Measurements from ENCODE around the gene TFCP2L1.

TFCP2L1 gene

GRCh38 chr2:121246704-121247255, 38.2 kb downstream of the TFCP2L1 start:
- Histone ChIP-seq H4K91ac (ENCODE audit: low read depth, low read length, poor library complexity) (no peak overlapping the region), H2BK12ac (ENCODE audit: low read length) (peak overlapping the region; percentile 5), H4K8ac (ENCODE audit: low read depth, low read length) (peak overlapping the region; percentile 23), H3K79me1 (ENCODE audit: low read depth, low read length) (no peaks in the 10 kb centered on the region), H2BK120ac (ENCODE audit: low read depth, low read length) (no peak overlapping the region), H3K9ac (ENCODE audit: low read depth, low read length, poor library complexity) (no peak overlapping the region), H3K4ac (ENCODE audit: low read length) (no peak overlapping the region), H2BK15ac (ENCODE audit: low read length) (no peak overlapping the region), H3K4me3 (ENCODE audit: low read length in 2 of 2) (no peak overlapping the region), H3K18ac (ENCODE audit: low read length) (peak overlapping the region; percentile 28), H2AFZ (ENCODE audit: low read length) (no peak overlapping the region), H3K9me3 (replicated peaks in 1 of 2; ENCODE audit: control insufficient read depth in 2 of 2, insufficient read depth in 1 of 2, low read depth in 1 of 2, low read length in 2 of 2) (no peaks in the 10 kb centered on the region), H3K23ac (ENCODE audit: low read depth, low read length, poor library complexity) (no peak overlapping the region), H2AK5ac (ENCODE audit: low read depth, low read length) (peak overlapping the region; percentile 66), H3K4me2 (ENCODE audit: insufficient read depth, low read length, poor library complexity, severe bottlenecking) (no peak overlapping the region), H3K27me3 (ENCODE audit: control insufficient read depth in 3 of 3, insufficient read depth in 3 of 3, low read depth in 1 of 3, low read length in 3 of 3) (peaks cover 0 to 21% (median 0%) of the 10 kb centered on the region in 3 experiments), H3K27ac (replicated peaks; ENCODE audit: low read length) (no peak overlapping the region), H3K4me1 (ENCODE audit: control insufficient read depth in 2 of 2, insufficient read depth in 1 of 2, low read depth in 1 of 2, low read length in 2 of 2) (no peaks in the 10 kb centered on the region), H3K36me3 (replicated peaks in 1 of 2; ENCODE audit: control insufficient read depth in 2 of 2, insufficient read depth in 2 of 2, low read length in 2 of 2) (no peaks in the 10 kb centered on the region), H3K14ac (ENCODE audit: low read length) (peak overlapping the region; percentile 17), H2BK5ac (ENCODE audit: low read length) (no peak overlapping the region)
- WGBS, 2 donors (ENCODE audit: extremely low coverage in 2 of 2, insufficient read length in 2 of 2, insufficient replicate concordance in 1 of 2) = no CpG with 5 or more reads among the region's 15 CpGs
- no peak for DNase-seq (ENCODE audit: low spot score)

GRCh38 chr2:121245913-121246312, 39.1 kb downstream of the TFCP2L1 start:
- no peak overlapping the region for H3K4me2 ChIP-seq (ENCODE audit: insufficient read depth, low read length, poor library complexity, severe bottlenecking)
- WGBS, 2 donors (ENCODE audit: extremely low coverage in 2 of 2, insufficient read length in 2 of 2, insufficient replicate concordance in 1 of 2) = no CpG with 5 or more reads among the region's 4 CpGs
- no peak overlapping the region for H3K14ac ChIP-seq (ENCODE audit: low read length)
- H3K79me1 ChIP-seq (ENCODE audit: low read depth, low read length) = no peaks in the 10 kb centered on the region
- no peak overlapping the region for H2AFZ ChIP-seq (ENCODE audit: low read length)
- no peak overlapping the region for H4K8ac ChIP-seq (ENCODE audit: low read depth, low read length)
- no peak overlapping the region for H3K18ac ChIP-seq (ENCODE audit: low read length)
- H3K36me3 ChIP-seq (replicated peaks in 1 of 2; ENCODE audit: control insufficient read depth in 2 of 2, insufficient read depth in 2 of 2, low read length in 2 of 2) = no peaks in the 10 kb centered on the region
- H3K4me1 ChIP-seq (ENCODE audit: control insufficient read depth in 2 of 2, insufficient read depth in 1 of 2, low read depth in 1 of 2, low read length in 2 of 2) = no peaks in the 10 kb centered on the region
- DNase-seq (ENCODE audit: low spot score) = no peak
- no peaks in the 10 kb centered on the region for H3K9me3 ChIP-seq (replicated peaks in 1 of 2; ENCODE audit: control insufficient read depth in 2 of 2, insufficient read depth in 1 of 2, low read depth in 1 of 2, low read length in 2 of 2)
- H2BK15ac ChIP-seq (ENCODE audit: low read length) = no peak overlapping the region
- peaks cover 0 to 27% (median 0%) of the 10 kb centered on the region in 3 experiments for H3K27me3 ChIP-seq (ENCODE audit: control insufficient read depth in 3 of 3, insufficient read depth in 3 of 3, low read depth in 1 of 3, low read length in 3 of 3)
- no peak overlapping the region for H4K91ac ChIP-seq (ENCODE audit: low read depth, low read length, poor library complexity)
- H3K4me3 ChIP-seq (ENCODE audit: low read length in 2 of 2) = no peak overlapping the region
- H3K9ac ChIP-seq (ENCODE audit: low read depth, low read length, poor library complexity) = no peak overlapping the region
- no peak overlapping the region for H2AK5ac ChIP-seq (ENCODE audit: low read depth, low read length)
- no peak overlapping the region for H2BK120ac ChIP-seq (ENCODE audit: low read depth, low read length)
- no peak overlapping the region for H3K4ac ChIP-seq (ENCODE audit: low read length)
- no peak overlapping the region for H3K23ac ChIP-seq (ENCODE audit: low read depth, low read length, poor library complexity)
- H3K27ac ChIP-seq (replicated peaks; ENCODE audit: low read length) = no peak overlapping the region
- H2BK5ac ChIP-seq (ENCODE audit: low read length) = no peak overlapping the region
- no peak overlapping the region for H2BK12ac ChIP-seq (ENCODE audit: low read length)

GRCh38 chr2:121245120-121245820, 39.7 kb downstream of the TFCP2L1 start:
- no peak overlapping the region for H4K91ac ChIP-seq (ENCODE audit: low read depth, low read length, poor library complexity)
- H3K4me1 ChIP-seq (ENCODE audit: control insufficient read depth in 2 of 2, insufficient read depth in 1 of 2, low read depth in 1 of 2, low read length in 2 of 2) = no peaks in the 10 kb centered on the region
- H4K8ac ChIP-seq (ENCODE audit: low read depth, low read length) = no peak overlapping the region
- peak overlapping the region; percentile 5 for H3K18ac ChIP-seq (ENCODE audit: low read length)
- no peaks in the 10 kb centered on the region for H3K36me3 ChIP-seq (replicated peaks in 1 of 2; ENCODE audit: control insufficient read depth in 2 of 2, insufficient read depth in 2 of 2, low read length in 2 of 2)
- H2BK5ac ChIP-seq (ENCODE audit: low read length) = no peak overlapping the region
- no peak overlapping the region for H3K9ac ChIP-seq (ENCODE audit: low read depth, low read length, poor library complexity)
- no peak overlapping the region for H3K4me2 ChIP-seq (ENCODE audit: insufficient read depth, low read length, poor library complexity, severe bottlenecking)
- H3K27ac ChIP-seq (replicated peaks; ENCODE audit: low read length) = no peak overlapping the region
- H2BK15ac ChIP-seq (ENCODE audit: low read length) = no peak overlapping the region
- H2BK12ac ChIP-seq (ENCODE audit: low read length) = no peak overlapping the region
- DNase-seq (ENCODE audit: low spot score) = no peak
- H2AFZ ChIP-seq (ENCODE audit: low read length) = no peak overlapping the region
- H3K9me3 ChIP-seq (replicated peaks in 1 of 2; ENCODE audit: control insufficient read depth in 2 of 2, insufficient read depth in 1 of 2, low read depth in 1 of 2, low read length in 2 of 2) = no peaks in the 10 kb centered on the region
- no peak overlapping the region for H3K4me3 ChIP-seq (ENCODE audit: low read length in 2 of 2)
- no peaks in the 10 kb centered on the region for H3K79me1 ChIP-seq (ENCODE audit: low read depth, low read length)
- H3K27me3 ChIP-seq (ENCODE audit: control insufficient read depth in 3 of 3, insufficient read depth in 3 of 3, low read depth in 1 of 3, low read length in 3 of 3) = peaks cover 0 to 34% (median 0%) of the 10 kb centered on the region in 3 experiments
- no peak overlapping the region for H3K4ac ChIP-seq (ENCODE audit: low read length)
- H3K14ac ChIP-seq (ENCODE audit: low read length) = no peak overlapping the region
- no peak overlapping the region for H2AK5ac ChIP-seq (ENCODE audit: low read depth, low read length)
- H2BK120ac ChIP-seq (ENCODE audit: low read depth, low read length) = no peak overlapping the region
- H3K23ac ChIP-seq (ENCODE audit: low read depth, low read length, poor library complexity) = peak overlapping the region; percentile 16
- no CpG with 5 or more reads among the region's 13 CpGs for WGBS, 2 donors (ENCODE audit: extremely low coverage in 2 of 2, insufficient read length in 2 of 2, insufficient replicate concordance in 1 of 2)

GRCh38 chr2:121244616-121245015, 40.4 kb downstream of the TFCP2L1 start:
- no peak overlapping the region for H2BK12ac ChIP-seq (ENCODE audit: low read length)
- no peak overlapping the region for H3K4me3 ChIP-seq (ENCODE audit: low read length in 2 of 2)
- no peak overlapping the region for H2AFZ ChIP-seq (ENCODE audit: low read length)
- peak overlapping the region; percentile 34 for H2AK5ac ChIP-seq (ENCODE audit: low read depth, low read length)
- no peak overlapping the region for H2BK5ac ChIP-seq (ENCODE audit: low read length)
- H2BK15ac ChIP-seq (ENCODE audit: low read length) = no peak overlapping the region
- no peak overlapping the region for H3K4ac ChIP-seq (ENCODE audit: low read length)
- no peak overlapping the region for H3K4me2 ChIP-seq (ENCODE audit: insufficient read depth, low read length, poor library complexity, severe bottlenecking)
- H4K91ac ChIP-seq (ENCODE audit: low read depth, low read length, poor library complexity) = no peak overlapping the region
- H3K14ac ChIP-seq (ENCODE audit: low read length) = no peak overlapping the region
- H3K27me3 ChIP-seq (ENCODE audit: control insufficient read depth in 3 of 3, insufficient read depth in 3 of 3, low read depth in 1 of 3, low read length in 3 of 3) = peaks cover 0 to 40% (median 0%) of the 10 kb centered on the region in 3 experiments
- peak overlapping the region; percentile 16 for H3K18ac ChIP-seq (ENCODE audit: low read length)
- no peaks in the 10 kb centered on the region for H3K36me3 ChIP-seq (replicated peaks in 1 of 2; ENCODE audit: control insufficient read depth in 2 of 2, insufficient read depth in 2 of 2, low read length in 2 of 2)
- H3K9ac ChIP-seq (ENCODE audit: low read depth, low read length, poor library complexity) = no peak overlapping the region
- no peaks in the 10 kb centered on the region for H3K79me1 ChIP-seq (ENCODE audit: low read depth, low read length)
- H4K8ac ChIP-seq (ENCODE audit: low read depth, low read length) = no peak overlapping the region
- no peaks in the 10 kb centered on the region for H3K4me1 ChIP-seq (ENCODE audit: control insufficient read depth in 2 of 2, insufficient read depth in 1 of 2, low read depth in 1 of 2, low read length in 2 of 2)
- no peak for DNase-seq (ENCODE audit: low spot score)
- no peak overlapping the region for H2BK120ac ChIP-seq (ENCODE audit: low read depth, low read length)
- no CpG with 5 or more reads among the region's 11 CpGs for WGBS, 2 donors (ENCODE audit: extremely low coverage in 2 of 2, insufficient read length in 2 of 2, insufficient replicate concordance in 1 of 2)
- peak overlapping the region; percentile 70 for H3K23ac ChIP-seq (ENCODE audit: low read depth, low read length, poor library complexity)
- no peak overlapping the region for H3K27ac ChIP-seq (replicated peaks; ENCODE audit: low read length)
- no peaks in the 10 kb centered on the region for H3K9me3 ChIP-seq (replicated peaks in 1 of 2; ENCODE audit: control insufficient read depth in 2 of 2, insufficient read depth in 1 of 2, low read depth in 1 of 2, low read length in 2 of 2)

Measured in neuronal stem cell (in vitro differentiated cells).